DMS 273 treated with DMSO at 0.1 percent for 48 hours (cell line): ENCODE data around the gene ANKRD44.

ENCODE experiments used
- DNase-seq: peaks from one replicate; lab custom pipeline; 2025; lab: John Stamatoyannopoulos, UW

The ANKRD44 gene

GRCh38 chr2:197179744-197180498, 130.7 kb downstream of the ANKRD44 start:
- DNase-seq = no peak

GRCh38 chr2:197176522-197176921, 134.1 kb downstream of the ANKRD44 start:
- DNase-seq = no peak

- DNase-seq = no peak
Measured at GRCh38 chr2:197174539-197175094, 136.0 kb downstream of the ANKRD44 start.

GRCh38 chr2:197171582-197171981, 139.0 kb downstream of the ANKRD44 start:
- no peak for DNase-seq

GRCh38 chr2:197170208-197170607, 140.4 kb downstream of the ANKRD44 start:
- DNase-seq = no peak

- peak; percentile 8 for DNase-seq
Measured at GRCh38 chr2:197168705-197169104, 141.9 kb downstream of the ANKRD44 start.

- DNase-seq = no peak
Measured at GRCh38 chr2:197167608-197168314, 142.8 kb downstream of the ANKRD44 start.

GRCh38 chr2:197165020-197165419, 145.6 kb downstream of the ANKRD44 start:
- DNase-seq = no peak

GRCh38 chr2:197164141-197164754, 146.3 kb downstream of the ANKRD44 start:
- DNase-seq = no peak

GRCh38 chr2:197163712-197164140, 146.9 kb downstream of the ANKRD44 start:
- no peak for DNase-seq

- DNase-seq = no peak
Measured at GRCh38 chr2:197161774-197162173, 148.8 kb downstream of the ANKRD44 start.

- DNase-seq = no peak
Measured at GRCh38 chr2:197159661-197160211, 150.8 kb downstream of the ANKRD44 start.

GRCh38 chr2:197158591-197159550, 151.7 kb downstream of the ANKRD44 start:
- no peak for DNase-seq

GRCh38 chr2:197157879-197158537, 152.6 kb downstream of the ANKRD44 start:
- no peak for DNase-seq

GRCh38 chr2:197156771-197157170, 153.8 kb downstream of the ANKRD44 start:
- no peak for DNase-seq

- no peak for DNase-seq
Measured at GRCh38 chr2:197152451-197153228, 157.9 kb downstream of the ANKRD44 start.

- no peak for DNase-seq
Measured at GRCh38 chr2:197149546-197149945, 161.0 kb downstream of the ANKRD44 start.

- no peak for DNase-seq
Measured at GRCh38 chr2:197148401-197148800, 162.2 kb downstream of the ANKRD44 start.

- no peak for DNase-seq
Measured at GRCh38 chr2:197147942-197148341, 162.6 kb downstream of the ANKRD44 start.

- DNase-seq = no peak
Measured at GRCh38 chr2:197146995-197147394, 163.6 kb downstream of the ANKRD44 start.
